ENCODE data around the gene DDX39A. TPM values are rescaled to one million over a fixed set of nuclear protein-coding genes. Genes with fewer than 3 reads are reported as not detected.

Gene DDX39A
- total and polyA plus RNA-seq, 8 donors: 37.1 to 298 (median 110) TPM

DNA sequence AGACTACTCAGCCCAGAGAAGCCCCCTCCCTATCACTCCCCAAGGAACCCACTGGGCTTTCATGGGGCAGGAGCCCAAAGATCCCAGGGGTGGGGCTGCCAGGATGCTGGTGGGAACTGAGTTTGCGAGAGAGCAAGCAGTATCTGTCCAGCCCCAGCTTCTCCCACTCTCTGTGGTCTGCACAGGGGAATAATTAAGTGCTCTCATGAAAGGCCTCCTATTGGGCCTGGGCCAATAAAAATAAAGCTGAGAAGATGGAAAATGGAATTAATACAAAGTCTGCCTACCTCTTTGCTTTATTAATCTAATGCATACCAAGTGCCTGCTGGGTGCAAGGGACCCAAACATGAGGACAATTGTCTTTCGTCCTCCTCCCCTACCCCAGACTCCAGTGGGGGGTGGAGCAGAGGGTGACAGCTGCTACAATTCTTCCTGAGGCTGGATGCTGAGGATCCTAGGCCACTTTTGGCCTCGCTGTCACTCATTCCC is 5.4 kb downstream of the DDX39A start:
- Histone ChIP-seq H3K27me3 (no peaks in the 10 kb centered on the region), H3K27ac (no peak overlapping the region), H3K36me3 (peaks cover 42 to 72% (median 54%) of the 10 kb centered on the region in 4 donors), H3K9me3 (no peaks in the 10 kb centered on the region), H3K4me1 (peaks cover 38 to 87% (median 59%) of the 10 kb centered on the region in 4 donors), H3K4me3 (no peak overlapping the region)
- intact Hi-C loops (cut with DNase I; ENCODE audit: low total_unique reads): no loop called here
- DNase-seq: no peak
- WGBS, 5 donors: 44 to 61% (median 55%) methylated on average over 3 of the region's 3 CpGs
- TF ChIP-seq POLR2AphosphoS5 (IDR thresholded peaks at IDR 0.05) (no peak), CTCF (IDR thresholded peaks at IDR 0.05) (no peak), POLR2A (IDR thresholded peaks at IDR 0.05) (no peak), EP300 (IDR thresholded peaks at IDR 0.05) (no peak)

DNA sequence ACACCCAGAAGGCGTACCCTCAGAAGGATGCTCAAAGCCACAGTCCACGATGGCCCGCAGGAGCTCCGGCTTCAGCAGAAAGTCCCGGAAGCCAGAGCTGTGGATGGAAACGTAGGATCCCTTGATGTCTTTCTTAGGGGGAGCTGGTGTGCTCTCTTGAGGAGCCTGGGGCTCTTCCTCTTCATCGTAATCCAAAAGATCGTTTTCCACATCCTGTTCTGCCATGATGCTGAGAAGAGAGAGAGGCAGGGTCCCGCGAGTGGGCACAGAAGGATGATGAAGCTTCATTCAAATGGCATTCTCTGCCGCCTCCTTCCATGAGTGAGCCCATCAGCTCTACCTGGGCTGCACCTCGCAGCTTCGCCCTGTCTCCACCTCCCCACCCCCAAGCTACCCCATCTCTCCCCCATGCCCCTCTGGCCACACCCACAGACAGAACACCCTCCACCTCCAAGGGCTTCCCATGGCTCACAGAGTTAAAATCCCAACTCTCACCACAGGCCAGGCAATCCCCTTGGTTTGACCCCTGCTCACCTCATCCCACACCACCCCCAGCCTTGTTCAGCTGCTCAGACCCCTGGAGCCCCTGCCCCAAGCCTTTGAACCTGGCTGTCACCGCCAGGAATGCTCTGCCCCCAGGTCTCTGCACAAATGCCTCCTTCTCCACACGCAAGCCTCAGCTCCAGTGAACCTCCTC is 6.0 kb downstream of the DDX39A start:
- intact Hi-C loops (cut with DNase I; ENCODE audit: low total_unique reads): no loop called here
- no peak overlapping the region for H3K27ac ChIP-seq
- no peaks in the 10 kb centered on the region for H3K9me3 ChIP-seq
- H3K27me3 ChIP-seq: no peaks in the 10 kb centered on the region
- 80 to 84% (median 82%) methylated on average over 8 to 15 of the region's 15 CpGs for WGBS, 5 donors
- no peak for TF ChIP-seq POLR2AphosphoS5 (IDR thresholded peaks at IDR 0.05)
- TF ChIP-seq CTCF (IDR thresholded peaks at IDR 0.05): no peak
- no peak for TF ChIP-seq POLR2A (IDR thresholded peaks at IDR 0.05)
- no peak for TF ChIP-seq EP300 (IDR thresholded peaks at IDR 0.05)
- H3K36me3 ChIP-seq: peaks cover 48 to 78% (median 60%) of the 10 kb centered on the region in 4 donors
- no peak overlapping the region for H3K4me3 ChIP-seq
- no peak for DNase-seq
- H3K4me1 ChIP-seq: peaks cover 38 to 87% (median 58%) of the 10 kb centered on the region in 4 donors

DNA sequence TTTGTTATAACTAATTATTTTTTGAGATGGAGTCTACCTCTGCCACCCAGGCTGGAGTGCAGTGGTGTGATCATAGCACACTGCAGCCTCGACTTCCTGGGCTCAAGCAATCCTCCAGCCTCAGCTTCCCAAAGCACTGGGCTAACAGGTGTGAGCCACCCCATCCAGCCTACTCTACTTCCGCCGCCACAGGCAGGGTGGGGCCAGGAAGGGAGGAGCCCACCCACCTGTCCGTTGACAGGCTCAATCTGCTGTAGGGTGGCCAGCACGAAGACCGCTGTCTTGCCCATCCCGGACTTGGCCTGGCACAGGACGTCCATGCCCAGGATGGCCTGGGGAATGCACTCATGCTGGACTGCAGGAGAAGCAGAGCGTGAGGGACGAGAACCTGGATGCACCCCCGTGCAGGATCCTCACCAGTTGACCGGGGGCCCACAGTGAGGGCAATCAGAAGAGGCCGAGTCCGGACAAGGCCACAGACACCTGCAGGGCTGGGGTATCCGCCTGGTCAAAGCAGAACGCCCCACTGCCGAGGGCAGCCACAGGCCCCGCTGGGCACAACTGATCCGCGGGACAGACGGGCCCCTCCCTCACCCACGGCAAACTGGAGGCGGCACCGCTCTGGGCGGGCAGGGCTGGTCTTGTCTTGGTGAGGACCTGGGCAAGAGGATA is 6.7 kb downstream of the DDX39A start:
- Histone ChIP-seq H3K4me3 (no peak overlapping the region), H3K4me1 (peaks cover 33 to 87% (median 56%) of the 10 kb centered on the region in 4 donors), H3K27ac (no peak overlapping the region), H3K36me3 (peaks cover 55 to 84% (median 67%) of the 10 kb centered on the region in 4 donors), H3K9me3 (no peaks in the 10 kb centered on the region), H3K27me3 (no peaks in the 10 kb centered on the region)
- no peak for DNase-seq
- intact Hi-C loops (cut with DNase I; ENCODE audit: low total_unique reads): no loop called here
- WGBS, 5 donors: 76 to 86% (median 78%) methylated on average over 17 to 25 of the region's 25 CpGs
- TF ChIP-seq CTCF (IDR thresholded peaks at IDR 0.05) (no peak), EP300 (IDR thresholded peaks at IDR 0.05) (no peak), POLR2AphosphoS5 (IDR thresholded peaks at IDR 0.05) (no peak), POLR2A (IDR thresholded peaks at IDR 0.05) (no peak)

- H3K27me3 ChIP-seq: no peaks in the 10 kb centered on the region
- no peak overlapping the region for H3K4me3 ChIP-seq
- H3K27ac ChIP-seq: no peak overlapping the region
- no peaks in the 10 kb centered on the region for H3K9me3 ChIP-seq
- intact Hi-C loops (cut with DNase I; ENCODE audit: low total_unique reads): no loop called here
- TF ChIP-seq EP300 (IDR thresholded peaks at IDR 0.05) (no peak), POLR2A (IDR thresholded peaks at IDR 0.05) (no peak), POLR2AphosphoS5 (IDR thresholded peaks at IDR 0.05) (no peak), CTCF (IDR thresholded peaks at IDR 0.05) (no peak)
- peaks cover 27 to 82% (median 52%) of the 10 kb centered on the region in 4 donors for H3K4me1 ChIP-seq
- no peak for DNase-seq
- 83 to 90% (median 88%) methylated on average over 7 to 8 of the region's 8 CpGs for WGBS, 5 donors
- peaks cover 61 to 89% (median 73%) of the 10 kb centered on the region in 4 donors for H3K36me3 ChIP-seq
Observed at GRCh38 chr19:14411938-14412245, 7.2 kb downstream of the DDX39A start.

Measured in stomach (tissue), 9 donors.